K562 treated with DMSO at 1 percent for 12 hours (cell line): ENCODE measurements around the gene VAC14. TPM values are rescaled to one million over a fixed set of nuclear protein-coding genes. Genes with fewer than 3 reads are reported as not detected.

Experiments used
- total RNA-seq: library from RNA; unstranded; fragments of 300-600 nt; gene quantifications from 2 replicates; pipeline ENCODE4 v1.2.3, GENCODE V29; 2022; ENCODE audit not compliant: insufficient read depth

Gene VAC14
- 37.8 and 54.3 TPM in 2 replicates for total RNA-seq

DNA sequence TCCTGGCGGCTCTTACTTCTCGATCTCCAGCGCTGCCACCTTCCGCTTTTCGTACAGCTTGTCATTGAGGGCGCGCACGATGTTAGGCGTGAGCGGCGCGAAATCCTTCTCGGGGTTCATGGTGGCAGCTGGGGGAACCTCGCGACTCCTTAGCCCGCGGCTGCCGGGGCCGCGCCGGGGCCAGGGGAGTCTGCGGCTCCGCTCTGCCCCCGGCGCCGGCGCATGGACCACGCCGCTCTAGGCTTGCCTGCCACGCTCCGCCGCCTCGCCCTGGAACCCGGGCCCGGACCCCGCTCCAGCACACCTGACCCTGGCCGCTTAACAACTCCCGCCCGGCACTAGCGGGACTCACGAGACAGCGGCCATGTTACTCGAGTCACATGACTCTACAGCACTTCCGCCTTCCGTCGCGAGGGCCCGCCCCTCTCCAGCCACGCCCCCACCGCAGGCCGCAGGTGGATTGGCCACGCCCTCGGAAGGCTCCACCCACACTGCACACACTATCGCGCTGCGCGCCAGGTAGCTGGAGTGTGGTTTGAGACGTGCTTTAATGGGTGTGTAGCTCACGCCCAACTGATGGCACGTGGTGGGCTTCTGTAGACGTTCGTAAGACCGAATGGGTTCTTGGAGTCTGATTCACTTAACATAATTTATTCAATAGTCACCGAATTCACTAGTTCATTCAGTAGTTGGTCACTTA is at the start of gene VAC14:
Gene VAC14, minus strand, starts transcription at position 378 of the 700 bp plus-strand sequence. Its CDS starts 258 bp downstream, at position 120.

DNA sequence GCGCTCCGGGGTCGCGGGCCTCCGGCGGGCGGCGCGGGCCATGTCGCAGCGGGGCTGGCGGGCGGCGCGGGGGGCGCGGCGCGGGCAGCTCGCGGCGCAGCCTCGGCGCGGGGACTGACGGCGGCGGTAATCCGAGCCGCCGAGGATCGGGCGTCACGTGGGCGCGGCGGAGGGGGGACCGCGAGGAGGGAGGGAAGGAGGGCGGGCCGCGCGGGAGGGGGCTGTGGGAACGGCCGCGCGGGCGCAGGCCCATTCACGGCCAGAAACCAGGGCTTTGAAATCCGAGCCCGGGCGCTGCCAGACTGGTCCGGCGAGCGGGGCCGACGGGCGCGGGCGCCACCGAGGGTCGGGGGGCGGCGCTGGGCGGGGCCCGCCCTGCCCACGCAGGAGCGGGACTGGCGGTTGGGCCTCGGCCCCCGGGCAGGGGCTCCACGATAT is 115.0 kb downstream of the VAC14 start, which contains the start of gene MTSS2:
Gene MTSS2, minus strand, starts transcription at position 116 of the 438 bp plus-strand sequence. CDS start 262 bp downstream, outside the sequence.

DNA sequence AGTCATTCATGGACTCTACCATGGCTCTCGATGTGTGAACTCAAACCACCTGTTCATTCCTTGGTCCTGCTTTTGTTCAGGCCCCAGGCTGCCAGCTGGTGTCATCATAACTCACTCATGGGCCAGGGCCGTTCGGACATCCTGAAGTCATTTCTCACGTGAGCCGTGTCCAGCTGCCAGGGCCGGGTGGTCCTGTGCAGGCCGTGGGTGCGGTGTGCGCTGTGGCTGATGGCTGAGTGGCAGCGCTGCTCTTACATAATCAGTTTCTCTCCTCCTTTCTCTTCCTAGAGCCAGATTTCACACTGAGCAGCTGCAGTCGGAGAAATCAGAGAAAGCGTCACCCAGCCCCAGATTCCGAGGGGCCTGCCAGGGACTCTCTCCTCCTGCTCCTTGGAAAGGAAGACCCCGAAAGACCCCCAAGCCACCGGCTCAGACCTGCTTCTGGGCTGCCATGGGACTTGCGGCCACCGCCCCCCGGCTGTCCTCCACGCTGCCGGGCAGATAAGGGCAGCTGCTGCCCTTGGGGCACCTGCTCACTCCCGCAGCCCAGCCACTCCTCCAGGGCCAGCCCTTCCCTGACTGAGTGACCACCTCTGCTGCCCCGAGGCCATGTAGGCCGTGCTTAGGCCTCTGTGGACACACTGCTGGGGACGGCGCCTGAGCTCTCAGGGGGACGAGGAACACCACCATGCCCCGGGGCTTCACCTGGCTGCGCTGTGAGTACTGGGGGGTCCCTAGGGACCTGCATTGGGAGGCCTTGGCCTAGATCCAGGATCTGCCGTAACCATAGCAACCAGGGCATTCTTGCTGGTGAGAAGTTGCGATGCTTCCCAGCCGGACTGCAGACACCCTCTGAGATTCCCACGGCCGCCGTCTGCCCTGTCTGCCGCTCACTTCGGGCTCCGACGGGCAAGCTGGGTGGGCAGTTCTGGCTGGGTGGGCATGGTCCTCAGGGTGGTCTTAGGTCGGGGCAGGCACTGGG is 154.4 kb downstream of the VAC14 start, which contains the start of gene IL34:
Gene IL34, plus strand, starts transcription at position 300 of the 982 bp plus-strand sequence. Its CDS starts 389 bp downstream, at position 689.

Other genes starting within 250 kb of the VAC14 start
- gene IL34, start 154.6 kb downstream of the VAC14 start, total RNA-seq, result not detected in 2 replicates
- 10.6 and 49.5 TPM in 2 replicates for gene MTSS2, start 115.1 kb downstream of the VAC14 start, total RNA-seq